K562 (cell line): ENCODE measurements around the gene NAA10. TPM values are rescaled to one million over a fixed set of nuclear protein-coding genes. Genes with fewer than 3 reads are reported as not detected.

Source experiments
- CAMTA2 ChIP-seq: fragments of 250-450 bp; sonication (Bioruptor Pico); conservative IDR thresholded peaks from 2 replicates; pipeline ENCODE4 v1.5.1; 2022
- ESRRB ChIP-seq: fragments of 250-450 bp; sonication (Bioruptor Pico); IDR thresholded peaks from 2 replicates; pipeline ENCODE4 v1.5.0; 2020; ENCODE audit warnings: mild to moderate bottlenecking, moderate library complexity, borderline replicate concordance
- MAFK ChIP-seq: IDR thresholded peaks from 2 replicates; pipeline ENCODE4 v1.6.1; 2011; ENCODE audit warnings: low read length, improper control_type of control experiment
- MTA3 ChIP-seq: fragments of 450-650 bp; formaldehyde crosslinking; IDR thresholded peaks from 2 replicates; pipeline ENCODE4 v1.6.1; 2017; ENCODE audit warnings: mild to moderate bottlenecking, borderline replicate concordance
- PRPF4 ChIP-seq: fragments of 200-400 bp; formaldehyde crosslinking; IDR thresholded peaks from one replicate; pipeline ENCODE4 v1.6.1; 2017; ENCODE audit warnings: low read length, low read depth, mild to moderate bottlenecking; ENCODE audit not compliant: insufficient read depth, poor library complexity, severe bottlenecking
- SP2 ChIP-seq: IDR thresholded peaks from 2 replicates; pipeline ENCODE4 v1.6.1; 2011; ENCODE audit warnings: mild to moderate bottlenecking, low read depth, low read length, moderate library complexity; ENCODE audit not compliant: poor library complexity, severe bottlenecking; ENCODE audit errors: extremely low read depth
- SUPT5H ChIP-seq: fragments of 450-650 bp; IDR thresholded peaks from 2 replicates; pipeline ENCODE4 v1.6.1; 2016
- TARDBP ChIP-seq: fragments of 450-650 bp; IDR thresholded peaks from 2 replicates; pipeline ENCODE4 v1.6.1; 2016
- ZFPM2 ChIP-seq: fragments of 250-450 bp; sonication (Bioruptor Pico); IDR thresholded peaks from 2 replicates; pipeline ENCODE4 v1.5.1; 2022; ENCODE audit warnings: mild to moderate bottlenecking
- polyA plus RNA-seq, 8 experiments: library from polyadenylated mRNA; depleted of rRNA in 4 of 8; stranded (reverse) in 5 of 8; unstranded in 3 of 8; fragments of >200 nt; fragmentation: Nextera tagmentation in 2 of 8; fragmentation: Illumina TruSeq in 1 of 8; extraction: Ambion mirVana in 2 of 8; extraction: Trizol in 1 of 8; gene quantifications; 2 replicates each; pipeline versions ENCODE4 v1.2.1 to v1.2.3, GENCODE V29; 2011 to 2014; ENCODE audit warnings: inconsistent platforms in 1 of 8, missing spikeins in 1 of 8
- total RNA-seq, 7 experiments: library from RNA; depleted of rRNA in 6 of 7; stranded (reverse); fragments of >200 nt in 6 of 7; fragmentation: Illumina TruSeq in 2 of 7; extraction: Trizol in 2 of 7; gene quantifications; 2 replicates each; pipeline versions ENCODE4 v1.2.1 to v1.2.3, GENCODE V29; 2011 to 2021; ENCODE audit warnings: low replicate concordance in 1 of 7
- TF ChIP-seq, protein P1 (sequence below): fragments of 450-650 bp; IDR thresholded peaks from 2 replicates; pipeline ENCODE4 v1.6.1; 2016; ENCODE audit warnings: antibody characterized with exemption
- TF ChIP-seq, protein P2 (sequence below): fragments of 150-350 bp; conservative IDR thresholded peaks from 2 replicates; pipeline ENCODE4 v1.6.1; 2014; ENCODE audit warnings: low read length
- TF ChIP-seq, protein P3 (sequence below): fragments of 250-450 bp; sonication (Bioruptor Pico); IDR thresholded peaks from 2 replicates; pipeline ENCODE4 v1.4.0; 2020; ENCODE audit warnings: mild to moderate bottlenecking
- TF ChIP-seq, protein P4 (sequence below): fragments of 250-450 bp; sonication (Bioruptor Pico); IDR thresholded peaks from 2 replicates; pipeline ENCODE4 v1.6.1; 2021; ENCODE audit warnings: mild to moderate bottlenecking
- TF ChIP-seq, protein P5 (sequence below), 2 experiments: fragments of 450-650 bp in 1 of 2; sonication (generic) in 1 of 2; formaldehyde crosslinking; conservative IDR thresholded peaks; 2 replicates each; pipeline versions ENCODE4 v1.4.0 to v1.8.1; 2020 to 2022; ENCODE audit warnings: mild to moderate bottlenecking in 1 of 2, missing genetic modification reagents in 1 of 2
- TF ChIP-seq, protein P6 (sequence below): fragments of 450-650 bp; IDR thresholded peaks from 2 replicates; pipeline ENCODE4 v1.6.1; 2017; ENCODE audit warnings: antibody characterized with exemption, mild to moderate bottlenecking

Gene NAA10
- total and polyA plus RNA-seq, 9 of the 15 experiments (the other 6 are each of a cell fraction or from before 2014, with no cell fraction given), result 11.1 to 250 (median 134) TPM

DNA sequence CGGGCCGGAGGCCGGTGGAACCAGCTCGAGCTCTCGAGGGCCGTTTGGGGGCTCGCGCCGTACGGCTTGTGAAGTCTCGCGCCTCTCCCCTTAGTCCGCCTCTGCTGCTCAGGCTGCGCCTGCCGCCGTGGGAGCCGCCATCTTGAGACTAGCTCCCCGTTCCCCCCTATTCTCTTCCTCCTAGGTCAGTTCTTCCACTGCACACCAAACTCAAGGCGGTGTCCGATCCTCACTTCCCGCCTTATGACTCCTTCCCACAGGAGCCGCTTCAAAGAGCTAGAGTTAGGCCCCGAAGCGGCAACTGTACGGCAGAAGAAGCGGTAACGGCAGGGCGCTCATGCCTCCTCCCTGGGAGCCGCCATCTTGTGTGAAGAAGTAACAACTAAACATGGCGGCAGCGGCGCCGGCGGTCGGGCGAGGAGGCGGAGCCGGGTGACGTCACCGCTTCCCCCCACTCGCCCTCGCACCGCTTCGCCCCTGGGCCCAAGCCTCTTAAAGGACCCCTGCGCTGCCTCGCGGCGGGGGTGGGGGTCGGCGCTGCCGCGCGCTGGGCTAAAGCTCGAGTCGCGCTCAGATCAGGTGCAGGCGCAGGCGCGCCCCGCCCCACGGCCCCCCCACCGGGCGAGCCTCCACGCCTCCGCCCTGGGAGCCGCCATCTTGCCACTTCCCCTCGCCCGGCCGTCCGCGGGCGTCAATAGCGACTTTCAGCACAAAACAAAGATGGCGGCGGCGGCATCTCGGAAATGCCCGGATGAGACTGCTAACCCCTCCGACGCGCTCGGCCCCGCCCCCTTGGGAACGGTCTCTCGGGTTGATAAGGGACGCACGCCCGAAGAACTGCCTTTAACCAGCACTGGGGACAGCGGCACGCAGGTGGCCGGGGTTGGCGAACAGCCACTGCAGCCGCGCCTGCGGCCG is 36.9 kb upstream of the NAA10 start, which contains the start of gene HCFC1 (continued):
- TF ChIP-seq, protein P1, sequence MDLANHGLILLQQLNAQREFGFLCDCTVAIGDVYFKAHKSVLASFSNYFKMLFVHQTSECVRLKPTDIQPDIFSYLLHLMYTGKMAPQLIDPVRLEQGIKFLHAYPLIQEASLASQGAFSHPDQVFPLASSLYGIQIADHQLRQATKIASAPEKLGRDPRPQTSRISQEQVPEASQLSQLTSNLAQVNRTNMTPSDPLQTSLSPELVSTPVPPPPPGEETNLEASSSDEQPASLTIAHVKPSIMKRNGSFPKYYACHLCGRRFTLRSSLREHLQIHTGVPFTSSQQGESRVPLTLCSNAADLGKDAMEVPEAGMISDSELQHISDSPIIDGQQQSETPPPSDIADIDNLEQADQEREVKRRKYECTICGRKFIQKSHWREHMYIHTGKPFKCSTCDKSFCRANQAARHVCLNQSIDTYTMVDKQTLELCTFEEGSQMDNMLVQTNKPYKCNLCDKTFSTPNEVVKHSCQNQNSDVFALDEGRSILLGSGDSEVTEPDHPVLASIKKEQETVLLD, result no peak
- no peak for TF ChIP-seq ZFPM2 (CRISPR knock-in tag)
- TF ChIP-seq, protein P2, sequence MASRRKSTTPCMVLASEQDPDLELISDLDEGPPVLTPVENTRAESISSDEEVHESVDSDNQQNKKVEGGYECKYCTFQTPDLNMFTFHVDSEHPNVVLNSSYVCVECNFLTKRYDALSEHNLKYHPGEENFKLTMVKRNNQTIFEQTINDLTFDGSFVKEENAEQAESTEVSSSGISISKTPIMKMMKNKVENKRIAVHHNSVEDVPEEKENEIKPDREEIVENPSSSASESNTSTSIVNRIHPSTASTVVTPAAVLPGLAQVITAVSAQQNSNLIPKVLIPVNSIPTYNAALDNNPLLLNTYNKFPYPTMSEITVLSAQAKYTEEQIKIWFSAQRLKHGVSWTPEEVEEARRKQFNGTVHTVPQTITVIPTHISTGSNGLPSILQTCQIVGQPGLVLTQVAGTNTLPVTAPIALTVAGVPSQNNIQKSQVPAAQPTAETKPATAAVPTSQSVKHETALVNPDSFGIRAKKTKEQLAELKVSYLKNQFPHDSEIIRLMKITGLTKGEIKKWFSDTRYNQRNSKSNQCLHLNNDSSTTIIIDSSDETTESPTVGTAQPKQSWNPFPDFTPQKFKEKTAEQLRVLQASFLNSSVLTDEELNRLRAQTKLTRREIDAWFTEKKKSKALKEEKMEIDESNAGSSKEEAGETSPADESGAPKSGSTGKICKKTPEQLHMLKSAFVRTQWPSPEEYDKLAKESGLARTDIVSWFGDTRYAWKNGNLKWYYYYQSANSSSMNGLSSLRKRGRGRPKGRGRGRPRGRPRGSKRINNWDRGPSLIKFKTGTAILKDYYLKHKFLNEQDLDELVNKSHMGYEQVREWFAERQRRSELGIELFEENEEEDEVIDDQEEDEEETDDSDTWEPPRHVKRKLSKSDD, result no peak
- TF ChIP-seq, protein P3, sequence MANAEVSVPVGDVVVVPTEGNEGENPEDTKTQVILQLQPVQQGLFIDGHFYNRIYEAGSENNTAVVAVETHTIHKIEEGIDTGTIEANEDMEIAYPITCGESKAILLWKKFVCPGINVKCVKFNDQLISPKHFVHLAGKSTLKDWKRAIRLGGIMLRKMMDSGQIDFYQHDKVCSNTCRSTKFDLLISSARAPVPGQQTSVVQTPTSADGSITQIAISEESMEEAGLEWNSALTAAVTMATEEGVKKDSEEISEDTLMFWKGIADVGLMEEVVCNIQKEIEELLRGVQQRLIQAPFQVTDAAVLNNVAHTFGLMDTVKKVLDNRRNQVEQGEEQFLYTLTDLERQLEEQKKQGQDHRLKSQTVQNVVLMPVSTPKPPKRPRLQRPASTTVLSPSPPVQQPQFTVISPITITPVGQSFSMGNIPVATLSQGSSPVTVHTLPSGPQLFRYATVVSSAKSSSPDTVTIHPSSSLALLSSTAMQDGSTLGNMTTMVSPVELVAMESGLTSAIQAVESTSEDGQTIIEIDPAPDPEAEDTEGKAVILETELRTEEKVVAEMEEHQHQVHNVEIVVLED (CRISPR knock-in tag), result no peak
- TF ChIP-seq, protein P4, sequence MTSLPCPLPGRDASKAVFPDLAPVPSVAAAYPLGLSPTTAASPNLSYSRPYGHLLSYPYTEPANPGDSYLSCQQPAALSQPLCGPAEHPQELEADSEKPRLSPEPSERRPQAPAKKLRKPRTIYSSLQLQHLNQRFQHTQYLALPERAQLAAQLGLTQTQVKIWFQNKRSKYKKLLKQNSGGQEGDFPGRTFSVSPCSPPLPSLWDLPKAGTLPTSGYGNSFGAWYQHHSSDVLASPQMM, result no peak
- TF ChIP-seq SP2, result peak; percentile 9
- no peak for TF ChIP-seq PRPF4
- peak; percentile 43; the same call in 1 of the 2 replicates for TF ChIP-seq MTA3
- TF ChIP-seq ESRRB (CRISPR knock-in tag), result no peak
- TF ChIP-seq CAMTA2, result no peak
- TF ChIP-seq, protein P5, sequence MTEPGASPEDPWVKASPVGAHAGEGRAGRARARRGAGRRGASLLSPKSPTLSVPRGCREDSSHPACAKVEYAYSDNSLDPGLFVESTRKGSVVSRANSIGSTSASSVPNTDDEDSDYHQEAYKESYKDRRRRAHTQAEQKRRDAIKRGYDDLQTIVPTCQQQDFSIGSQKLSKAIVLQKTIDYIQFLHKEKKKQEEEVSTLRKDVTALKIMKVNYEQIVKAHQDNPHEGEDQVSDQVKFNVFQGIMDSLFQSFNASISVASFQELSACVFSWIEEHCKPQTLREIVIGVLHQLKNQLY (CRISPR knock-in tag; conservative IDR thresholded peaks at IDR 0.05), result no peak
- TF ChIP-seq SUPT5H, result peak; percentile 65
- TF ChIP-seq TARDBP, result no peak
- TF ChIP-seq, protein P6, sequence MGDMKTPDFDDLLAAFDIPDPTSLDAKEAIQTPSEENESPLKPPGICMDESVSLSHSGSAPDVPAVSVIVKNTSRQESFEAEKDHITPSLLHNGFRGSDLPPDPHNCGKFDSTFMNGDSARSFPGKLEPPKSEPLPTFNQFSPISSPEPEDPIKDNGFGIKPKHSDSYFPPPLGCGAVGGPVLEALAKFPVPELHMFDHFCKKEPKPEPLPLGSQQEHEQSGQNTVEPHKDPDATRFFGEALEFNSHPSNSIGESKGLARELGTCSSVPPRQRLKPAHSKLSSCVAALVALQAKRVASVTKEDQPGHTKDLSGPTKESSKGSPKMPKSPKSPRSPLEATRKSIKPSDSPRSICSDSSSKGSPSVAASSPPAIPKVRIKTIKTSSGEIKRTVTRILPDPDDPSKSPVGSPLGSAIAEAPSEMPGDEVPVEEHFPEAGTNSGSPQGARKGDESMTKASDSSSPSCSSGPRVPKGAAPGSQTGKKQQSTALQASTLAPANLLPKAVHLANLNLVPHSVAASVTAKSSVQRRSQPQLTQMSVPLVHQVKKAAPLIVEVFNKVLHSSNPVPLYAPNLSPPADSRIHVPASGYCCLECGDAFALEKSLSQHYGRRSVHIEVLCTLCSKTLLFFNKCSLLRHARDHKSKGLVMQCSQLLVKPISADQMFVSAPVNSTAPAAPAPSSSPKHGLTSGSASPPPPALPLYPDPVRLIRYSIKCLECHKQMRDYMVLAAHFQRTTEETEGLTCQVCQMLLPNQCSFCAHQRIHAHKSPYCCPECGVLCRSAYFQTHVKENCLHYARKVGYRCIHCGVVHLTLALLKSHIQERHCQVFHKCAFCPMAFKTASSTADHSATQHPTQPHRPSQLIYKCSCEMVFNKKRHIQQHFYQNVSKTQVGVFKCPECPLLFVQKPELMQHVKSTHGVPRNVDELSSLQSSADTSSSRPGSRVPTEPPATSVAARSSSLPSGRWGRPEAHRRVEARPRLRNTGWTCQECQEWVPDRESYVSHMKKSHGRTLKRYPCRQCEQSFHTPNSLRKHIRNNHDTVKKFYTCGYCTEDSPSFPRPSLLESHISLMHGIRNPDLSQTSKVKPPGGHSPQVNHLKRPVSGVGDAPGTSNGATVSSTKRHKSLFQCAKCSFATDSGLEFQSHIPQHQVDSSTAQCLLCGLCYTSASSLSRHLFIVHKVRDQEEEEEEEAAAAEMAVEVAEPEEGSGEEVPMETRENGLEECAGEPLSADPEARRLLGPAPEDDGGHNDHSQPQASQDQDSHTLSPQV, result peak; percentile 94
- TF ChIP-seq MAFK, result no peak
